Measurements from ENCODE around the gene PCDHB7. TPM values are rescaled to one million over a fixed set of nuclear protein-coding genes. Genes with fewer than 3 reads are reported as not detected.
"Not testable (repeated sequence)": the region's sequence is repeated elsewhere in the genome, so short reads cannot be mapped to it uniquely, and the experiment has no call there.

PCDHB7 gene
- total and polyA plus RNA-seq, 2 donors (not counting 3 experiments of a cell fraction or from before 2014, with no cell fraction given): 0.27 to 0.57 TPM

- intact Hi-C loops (cut with micrococcal nuclease) (no loop called here), dilution Hi-C loops (cut with MboI; ENCODE audit: extremely low pct_ligation_motif_present, low sequenced_read_pairs) (no loop called here)
- ChIA-PET POLR2A (no interaction called here), CTCF (interaction anchor here (0.8 to 1.1 kb wide), 5 partner anchors 10 to 380 kb away, joined by 3 to 6 read pairs (median 3); partner anchors contain the start of genes PCDHB8 and PCDHGA3)
- peak; percentile 3 for DNase-seq (ENCODE audit: low read depth, low spot score)
- Histone ChIP-seq H2AFZ (ENCODE audit: low read depth, low read length) (no peak within 1 kb of the TSS), H3K4me1 (ENCODE audit: control insufficient read depth, extremely low read depth, insufficient read depth, low read length) (no peaks in the 10 kb centered on the region), H3K79me2 (ENCODE audit: control insufficient read depth, insufficient read depth, low read length) (no peaks in the 10 kb centered on the region), H3K4me2 (ENCODE audit: insufficient read depth, low read length) (no peak within 1 kb of the TSS), H4K20me1 (replicated peaks; ENCODE audit: control insufficient read depth, extremely low read depth, insufficient read depth, low read length) (no peaks in the 10 kb centered on the region), H3K27me3 (ENCODE audit: control insufficient read depth in 2 of 2, insufficient read depth in 2 of 2, low read length in 2 of 2) (no peaks in the 10 kb centered on the region), H3K27ac (ENCODE audit: insufficient read depth, low read depth, low read length) (no peak within 1 kb of the TSS), H3K9me1 (replicated peaks; ENCODE audit: control insufficient read depth, extremely low read depth, insufficient read depth, low read length) (no peaks in the 10 kb centered on the region), H3K9me3 (replicated peaks; ENCODE audit: control insufficient read depth, insufficient read depth, low read length) (no peaks in the 10 kb centered on the region), H3K4me3 (replicated peaks in 1 of 3; ENCODE audit: insufficient read depth in 1 of 3, low read depth in 1 of 3, low read length in 3 of 3) (no peak within 1 kb of the TSS), H3K36me3 (ENCODE audit: control insufficient read depth in 2 of 2, extremely low read depth in 1 of 2, insufficient read depth in 2 of 2, low read length in 2 of 2) (no peaks in the 10 kb centered on the region), H3K9ac (replicated peaks; ENCODE audit: extremely low read depth, insufficient read depth, low read length) (no peak within 1 kb of the TSS)
- peak; percentile 26 for FAIRE-seq
- peak; percentile 23 to 50 for TF ChIP-seq CTCF (IDR thresholded peaks at IDR 0.05; ENCODE audit: extremely low read depth in 1 of 2, insufficient read depth in 1 of 2, low read depth in 1 of 2, low read length in 2 of 2)
- no peak for TF ChIP-seq JUN (IDR thresholded peaks at IDR 0.05; ENCODE audit: borderline replicate concordance, insufficient read depth, insufficient read length, low read depth)
- BruUV-seq (replicated peaks): no TSS peak
Observed at GRCh38 chr5:141186897-141187512, 14.6 kb downstream of the PCDHB7 start, which contains the start of gene PCDHB9. TSS of gene PCDHB9 (plus strand) at chr5:141187161. CDS start at chr5:141187319, 158 bp downstream.

- POLR2A ChIA-PET; H4K20me1 ChIP-seq (replicated peaks; ENCODE audit: control insufficient read depth, extremely low read depth, insufficient read depth, low read length); H3K36me3 ChIP-seq (ENCODE audit: control insufficient read depth in 2 of 2, extremely low read depth in 1 of 2, insufficient read depth in 2 of 2, low read length in 2 of 2); H3K9me1 ChIP-seq (replicated peaks; ENCODE audit: control insufficient read depth, extremely low read depth, insufficient read depth, low read length); intact Hi-C loops (cut with micrococcal nuclease); H2AFZ ChIP-seq (ENCODE audit: low read depth, low read length); FAIRE-seq; H3K4me3 ChIP-seq (replicated peaks in 1 of 3; ENCODE audit: insufficient read depth in 1 of 3, low read depth in 1 of 3, low read length in 3 of 3); H3K9me3 ChIP-seq (replicated peaks; ENCODE audit: control insufficient read depth, insufficient read depth, low read length); H3K4me1 ChIP-seq (ENCODE audit: control insufficient read depth, extremely low read depth, insufficient read depth, low read length); H3K79me2 ChIP-seq (ENCODE audit: control insufficient read depth, insufficient read depth, low read length); H3K4me2 ChIP-seq (ENCODE audit: insufficient read depth, low read length); H3K9ac ChIP-seq (replicated peaks; ENCODE audit: extremely low read depth, insufficient read depth, low read length); CTCF ChIA-PET; dilution Hi-C loops (cut with MboI; ENCODE audit: extremely low pct_ligation_motif_present, low sequenced_read_pairs); H3K27ac ChIP-seq (ENCODE audit: insufficient read depth, low read depth, low read length); BruUV-seq (replicated peaks); DNase-seq (ENCODE audit: low read depth, low spot score); H3K27me3 ChIP-seq (ENCODE audit: control insufficient read depth in 2 of 2, insufficient read depth in 2 of 2, low read length in 2 of 2): not testable (repeated sequence)
Observed at GRCh38 chr5:141188682-141189081, 16.2 kb downstream of the PCDHB7 start.

GRCh38 chr5:141189131-141189530, 16.7 kb downstream of the PCDHB7 start:
- POLR2A ChIA-PET; H2AFZ ChIP-seq (ENCODE audit: low read depth, low read length): not testable (repeated sequence)

More at GRCh38 chr5:141189131-141189530, 16.7 kb downstream of the PCDHB7 start:
- H3K9me1 ChIP-seq (replicated peaks; ENCODE audit: control insufficient read depth, extremely low read depth, insufficient read depth, low read length); H4K20me1 ChIP-seq (replicated peaks; ENCODE audit: control insufficient read depth, extremely low read depth, insufficient read depth, low read length); BruUV-seq (replicated peaks); dilution Hi-C loops (cut with MboI; ENCODE audit: extremely low pct_ligation_motif_present, low sequenced_read_pairs); H3K27ac ChIP-seq (ENCODE audit: insufficient read depth, low read depth, low read length); FAIRE-seq; H3K9ac ChIP-seq (replicated peaks; ENCODE audit: extremely low read depth, insufficient read depth, low read length); H3K27me3 ChIP-seq (ENCODE audit: control insufficient read depth in 2 of 2, insufficient read depth in 2 of 2, low read length in 2 of 2); H3K9me3 ChIP-seq (replicated peaks; ENCODE audit: control insufficient read depth, insufficient read depth, low read length); H3K4me2 ChIP-seq (ENCODE audit: insufficient read depth, low read length); H3K36me3 ChIP-seq (ENCODE audit: control insufficient read depth in 2 of 2, extremely low read depth in 1 of 2, insufficient read depth in 2 of 2, low read length in 2 of 2); intact Hi-C loops (cut with micrococcal nuclease); H3K79me2 ChIP-seq (ENCODE audit: control insufficient read depth, insufficient read depth, low read length); CTCF ChIA-PET; H3K4me3 ChIP-seq (replicated peaks in 1 of 3; ENCODE audit: insufficient read depth in 1 of 3, low read depth in 1 of 3, low read length in 3 of 3); H3K4me1 ChIP-seq (ENCODE audit: control insufficient read depth, extremely low read depth, insufficient read depth, low read length); DNase-seq (ENCODE audit: low read depth, low spot score): not testable (repeated sequence)

All from endothelial cell of umbilical vein (primary cell).